OCI-M1 (cell line): Measurements from ENCODE around the gene TNS2.

Source experiments
- DNase-seq: peaks from one replicate; lab custom pipeline; 2025; lab: John Stamatoyannopoulos, UW

TNS2 gene

DNA sequence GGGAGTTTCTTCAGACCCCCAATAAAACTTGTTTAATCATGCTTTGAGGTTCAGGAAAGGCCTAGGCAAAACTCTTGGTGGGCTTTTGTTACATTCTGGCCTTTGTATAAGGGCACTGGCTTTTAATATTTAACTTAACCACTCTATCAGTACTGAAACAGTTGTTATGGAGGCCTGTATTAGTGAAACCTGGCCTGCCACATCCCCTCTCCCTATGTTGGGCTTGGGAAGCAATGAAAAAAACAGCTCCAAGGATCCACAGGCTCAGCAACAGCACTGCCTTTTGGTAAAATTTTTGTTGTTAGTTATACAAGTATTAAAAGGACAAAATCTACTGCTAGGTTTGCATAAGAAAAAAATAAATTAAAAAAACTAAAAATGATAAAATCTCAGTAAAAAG, 64.1 kb downstream of the TNS2 start:
- no peak for DNase-seq
